Measurements from ENCODE around the gene HOMER1.

GRCh38 chr5:79417495-79417894 lies 96.4 kb downstream of the HOMER1 start:
- TF ChIP-seq CTCF (IDR thresholded peaks at IDR 0.05; ENCODE audit: insufficient read depth, low read length, poor library complexity, severe bottlenecking) (no peak), EZH2phosphoT487 (conservative IDR thresholded peaks at IDR 0.05; ENCODE audit: low read length) (no peak)

Data from SU-DHL-6 (cell line).